Urinary bladder (tissue), 4 donors: ENCODE data around the gene SESN1. TPM values are rescaled to one million over a fixed set of nuclear protein-coding genes. Genes with fewer than 3 reads are reported as not detected.

ENCODE experiments used
- DNase-seq: peaks from one replicate; pipeline ENCODE4 v3.0.0-alpha.2; 2015; ENCODE audit errors: extremely low spot score
- H3K27ac ChIP-seq: one replicate; pipeline ENCODE4 v1.5.1; 2013; ENCODE audit warnings: low read depth, mild to moderate bottlenecking, moderate library complexity
- H3K36me3 ChIP-seq: one replicate; pipeline ENCODE4 v1.6.1; 2013; ENCODE audit warnings: mild to moderate bottlenecking, moderate library complexity; ENCODE audit not compliant: insufficient read depth
- H3K4me1 ChIP-seq: one replicate; pipeline ENCODE4 v1.6.1; 2013; ENCODE audit warnings: mild to moderate bottlenecking, moderate library complexity; ENCODE audit not compliant: insufficient read depth
- H3K4me3 ChIP-seq: one replicate; pipeline ENCODE4 v1.5.1; 2013; ENCODE audit warnings: low read depth, low read length
- WGBS: extraction: QIAGEN DNeasy Blood & Tissue Kit; methylation state at CpG from one replicate; pipeline ENCODE4 v1.1.7; 2013; 5-methylcytosine and 5-hydroxymethylcytosine counted together
- polyA plus RNA-seq: library from polyadenylated mRNA; stranded (reverse); fragments of 200-250 nt; gene quantifications from one replicate; pipeline ENCODE4 v1.2.3, GENCODE V29; 2013
- small RNA-seq: library from RNA; depleted of rRNA; stranded (forward); fragments of <200 nt; gene quantifications from one replicate; pipeline ENCODE3, GENCODE V24; 2014
- total RNA-seq: library from RNA; depleted of rRNA; stranded (reverse); fragments of >200 nt; gene quantifications from one replicate; pipeline ENCODE4 v1.2.3, GENCODE V29; 2014
- donor health status: healthy with polysubstance abuse.
- donor health status: healthy.

Gene SESN1
- total and polyA plus RNA-seq, 2 donors: 33.4 to 67.2 TPM

DNA sequence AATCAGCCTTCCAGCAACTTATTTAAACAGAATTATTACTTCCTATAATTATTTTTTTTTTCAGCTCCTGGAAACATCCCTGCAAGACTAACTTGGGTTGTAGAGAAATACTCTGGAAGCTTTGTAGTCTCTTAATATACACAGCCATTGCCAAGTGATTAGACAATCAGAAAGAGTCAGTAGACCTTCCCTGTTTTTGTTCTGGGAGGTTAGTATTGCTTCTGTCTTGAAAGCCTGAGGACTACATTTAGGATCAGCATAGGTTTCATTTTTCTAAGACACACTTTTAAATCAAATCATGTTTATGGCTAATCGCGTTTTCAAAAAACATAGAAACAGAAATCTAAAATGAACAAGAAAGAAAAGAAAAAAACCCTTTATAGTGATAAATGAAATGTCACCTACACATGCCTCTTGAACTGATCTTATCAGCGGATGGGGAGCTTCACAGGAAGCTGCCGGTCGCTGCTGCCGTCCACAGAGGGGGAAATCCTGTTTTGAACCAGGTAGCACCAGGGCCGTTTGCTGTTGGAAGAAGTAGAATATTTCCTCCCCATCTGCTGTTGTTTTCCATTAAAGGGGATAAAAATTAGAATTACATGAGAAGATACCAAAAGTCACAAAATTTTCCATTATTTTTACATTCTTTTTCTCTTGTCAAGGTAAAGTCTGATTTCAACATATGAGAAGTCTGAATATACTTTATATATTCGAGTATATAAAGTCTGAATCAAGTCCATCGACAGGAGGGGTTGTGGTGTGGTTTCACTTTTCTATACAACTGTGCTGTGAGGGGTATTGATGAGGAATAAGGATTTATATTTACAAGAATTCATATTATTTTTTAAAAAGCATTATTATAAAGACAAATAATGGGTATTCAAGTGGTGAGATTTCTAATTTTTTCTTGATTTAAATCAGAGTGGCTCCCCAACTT lies 151.8 kb downstream of the SESN1 start:
- Histone ChIP-seq H3K4me3 (no peak overlapping the region), H3K27ac (no peak overlapping the region), H3K36me3 (no peaks in the 10 kb centered on the region), H3K4me1 (peaks cover 1% of the 10 kb centered on the region)
- WGBS: 60% methylated on average over 9 of the region's 9 CpGs
- DNase-seq: no peak

DNA sequence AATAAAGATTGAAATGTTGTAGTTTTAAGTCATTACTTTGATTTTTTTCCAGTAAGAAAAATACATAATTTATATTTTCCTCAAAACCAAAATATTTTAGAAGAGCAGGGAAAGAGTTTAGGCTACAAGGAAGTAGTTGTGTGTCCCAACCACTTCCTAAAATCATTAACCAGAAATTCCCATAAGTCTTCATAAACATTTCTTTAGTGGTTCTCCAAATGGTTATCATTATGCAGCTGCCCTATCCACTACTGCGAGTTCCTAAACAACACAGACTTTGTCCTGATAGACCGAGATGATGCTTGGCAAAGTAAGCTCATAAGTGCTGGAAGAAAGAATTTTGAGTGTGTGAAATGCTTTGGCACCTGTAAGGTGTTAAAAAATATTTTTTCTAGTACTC lies 152.8 kb downstream of the SESN1 start:
- H3K27ac ChIP-seq: no peak overlapping the region
- no peak for DNase-seq
- H3K36me3 ChIP-seq: no peaks in the 10 kb centered on the region
- 57% methylated on average over 2 of the region's 2 CpGs for WGBS
- no peak overlapping the region for H3K4me3 ChIP-seq
- peaks cover 1% of the 10 kb centered on the region for H3K4me1 ChIP-seq

DNA sequence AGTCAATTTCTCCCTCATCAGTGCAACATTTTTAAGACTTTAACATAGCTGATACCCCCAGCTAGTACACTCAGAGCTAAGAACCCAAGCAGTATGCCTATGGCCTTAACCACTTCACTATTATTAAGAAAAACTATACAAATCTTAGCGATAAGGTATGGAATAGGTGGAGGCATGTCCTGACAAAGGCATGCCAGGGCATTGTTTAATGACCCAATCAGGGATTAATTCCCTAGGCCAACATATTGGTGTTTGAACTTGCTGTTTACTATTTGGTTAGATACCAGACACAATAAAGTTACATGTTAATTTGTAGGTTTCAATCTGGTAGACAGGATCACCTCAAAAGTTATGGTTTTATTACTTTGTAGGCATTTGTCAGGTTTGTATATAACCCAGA lies 153.4 kb downstream of the SESN1 start:
- Histone ChIP-seq H3K27ac (no peak overlapping the region), H3K4me1 (peaks cover 1% of the 10 kb centered on the region), H3K36me3 (no peaks in the 10 kb centered on the region), H3K4me3 (no peak overlapping the region)
- 89% methylated on average over 1 of the region's 1 CpG for WGBS
- DNase-seq: no peak

DNA sequence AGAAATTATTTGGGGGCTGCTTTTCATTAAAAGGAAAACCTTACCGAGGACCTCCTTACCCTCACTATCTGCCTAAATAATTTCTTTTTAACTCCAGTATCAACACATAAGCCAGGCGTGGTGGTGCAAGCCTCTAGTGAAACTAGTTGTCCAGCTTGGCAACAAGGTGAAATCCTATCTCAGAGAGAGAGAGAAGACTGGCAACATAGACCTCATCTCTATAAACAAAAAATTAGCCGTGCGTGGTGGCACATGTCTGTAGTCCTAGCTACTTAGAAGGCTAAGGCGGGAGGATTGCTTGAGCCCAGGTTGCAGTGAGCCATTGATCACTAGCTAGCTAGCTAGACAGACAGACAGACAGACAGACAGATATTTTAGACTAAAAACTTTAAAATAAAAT lies 153.9 kb downstream of the SESN1 start:
- H3K36me3 ChIP-seq: no peaks in the 10 kb centered on the region
- 81% methylated on average over 5 of the region's 5 CpGs for WGBS
- DNase-seq: no peak
- H3K4me1 ChIP-seq: peaks cover 1% of the 10 kb centered on the region
- no peak overlapping the region for H3K4me3 ChIP-seq
- H3K27ac ChIP-seq: no peak overlapping the region

DNA sequence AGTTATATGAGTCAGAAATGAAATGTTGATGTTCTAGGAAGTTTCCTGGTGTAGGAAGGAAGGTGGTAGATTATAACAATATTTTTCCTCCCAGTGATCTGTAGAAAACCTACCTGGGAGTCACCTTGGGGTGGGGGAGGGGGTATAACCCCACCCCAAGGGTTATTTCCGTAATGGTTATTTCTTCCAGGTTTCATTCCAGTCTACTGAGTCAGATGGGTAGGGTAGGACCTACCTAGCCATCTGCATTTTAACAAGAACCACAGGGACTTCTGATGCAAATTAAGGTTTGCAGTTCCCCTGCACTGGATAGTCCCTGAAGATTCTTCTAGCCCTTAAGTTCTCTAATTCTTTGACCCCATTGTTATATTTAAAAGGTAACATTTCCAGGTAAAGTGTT lies 157.5 kb downstream of the SESN1 start:
- no peak for DNase-seq
- H3K4me1 ChIP-seq: no peaks in the 10 kb centered on the region
- no peak overlapping the region for H3K27ac ChIP-seq
- no peak overlapping the region for H3K4me3 ChIP-seq
- 93% methylated on average over 1 of the region's 1 CpG for WGBS
- H3K36me3 ChIP-seq: no peaks in the 10 kb centered on the region

Small RNA genes within 50 kb of the gene (small RNA-seq; reads per million reads assigned to genes)
- gene RNU6-653P: not detected

Other genes with a start within 250 kb of the SESN1 start
- 7.2 TPM for gene ARMC2, start 246.4 kb downstream of the SESN1 start, total RNA-seq
- 2.4 TPM for gene ARMC2, start 246.4 kb downstream of the SESN1 start, polyA plus RNA-seq
- gene CEP57L1, start 661 bp upstream of the SESN1 start, total RNA-seq: 83.1 TPM
- gene CEP57L1, start 661 bp upstream of the SESN1 start, polyA plus RNA-seq: 8.0 TPM